Activated naive CD4-positive, alpha-beta T cell treated with anti-CD3 and anti-CD28 coated beads, Interleukin-2, amount 10 ng/mL, durations not matched to agents 7 days and 5 days (primary cell): ENCODE results near the gene CCDC83.
"Not testable (repeated sequence)": the region's sequence is repeated elsewhere in the genome, so short reads cannot be mapped to it uniquely, and the experiment has no call there.

Experiments used
- CTCF ChIA-PET: fragments of 350-600 bp; sonication (Branson Sonifier 250); formaldehyde crosslinking; loops from one replicate; lab custom pipeline; 2021; ENCODE audit warnings: antibody characterized with exemption; lab: Charles Lee
- DNase-seq: peaks from one replicate; pipeline ENCODE4 v3.0.0-alpha.2; 2020
- H3K27ac Mint-ChIP-seq: one replicate; pipeline ENCODE4 v1.8.0; 2021; ENCODE audit warnings: mild to moderate bottlenecking, moderate library complexity, mixed read lengths
- H3K27me3 Mint-ChIP-seq: one replicate; pipeline ENCODE4 v1.8.0; 2021; ENCODE audit warnings: mild to moderate bottlenecking, mixed read lengths
- H3K36me3 Mint-ChIP-seq: one replicate; pipeline ENCODE4 v1.8.0; 2021; ENCODE audit warnings: mixed read lengths
- H3K4me1 Mint-ChIP-seq: one replicate; pipeline ENCODE4 v1.8.0; 2021; ENCODE audit warnings: mixed read lengths
- H3K4me3 Mint-ChIP-seq: one replicate; pipeline ENCODE4 v1.8.0; 2021; ENCODE audit warnings: mild to moderate bottlenecking, moderate library complexity, mixed read lengths
- H3K9me3 Mint-ChIP-seq: one replicate; pipeline ENCODE4 v1.8.0; 2021; ENCODE audit warnings: mixed read lengths

The CCDC83 gene

DNA sequence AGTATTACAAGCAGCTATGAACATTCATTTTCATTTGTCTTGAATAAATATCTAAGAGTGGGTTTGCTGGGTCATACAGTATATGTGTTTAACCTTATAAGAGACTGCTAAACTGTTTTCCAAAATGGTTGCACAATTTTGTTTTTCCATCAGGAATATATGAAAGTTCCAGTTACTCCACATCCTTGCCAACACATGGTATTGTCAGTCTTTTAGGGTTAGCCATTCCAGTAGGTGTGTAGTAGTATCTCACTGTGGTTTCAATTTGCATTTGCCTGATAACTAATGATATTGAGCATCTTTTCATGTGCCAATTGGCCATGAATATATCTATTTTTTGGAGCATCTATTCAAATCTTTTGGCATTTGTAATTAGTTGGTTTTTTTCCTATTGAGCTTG, 7.7 kb upstream of the CCDC83 start:
- Mint-ChIP-seq H3K4me1 (peaks cover 2% of the 10 kb centered on the region), H3K27me3 (peaks cover 6% of the 10 kb centered on the region), H3K9me3 (peaks cover 5% of the 10 kb centered on the region), H3K4me3 (no peak overlapping the region), H3K27ac (no peak overlapping the region), H3K36me3 (peaks cover 6% of the 10 kb centered on the region)
- CTCF ChIA-PET = interaction anchor here (0.7 kb wide), 1 partner anchor 109 kb away, joined by 3 read pairs; no protein-coding TSS in a partner anchor
- DNase-seq = no peak

DNA sequence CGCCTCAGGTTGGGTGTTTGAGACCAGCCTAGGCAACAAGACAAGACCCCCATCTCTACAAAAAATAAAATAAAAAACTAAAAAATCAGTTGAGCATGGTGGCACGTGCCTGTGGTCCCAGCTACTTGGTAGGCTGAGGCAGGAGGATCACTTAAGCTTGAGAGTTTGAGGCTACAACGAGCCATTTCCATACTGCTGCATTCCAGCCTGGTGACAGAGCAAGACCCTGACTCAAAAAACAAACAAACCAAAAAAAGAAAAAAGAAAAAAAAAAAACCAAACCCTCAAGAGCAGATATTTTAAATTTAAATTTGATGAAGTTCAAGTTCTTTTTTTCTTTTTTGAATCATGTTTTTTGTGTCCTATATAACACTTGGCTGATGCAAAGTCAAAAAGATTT, 7.2 kb upstream of the CCDC83 start:
- no peak overlapping the region for H3K27ac Mint-ChIP-seq
- H3K4me3 Mint-ChIP-seq = no peak overlapping the region
- peaks cover 2% of the 10 kb centered on the region for H3K4me1 Mint-ChIP-seq
- peaks cover 6% of the 10 kb centered on the region for H3K27me3 Mint-ChIP-seq
- CTCF ChIA-PET = no interaction called here
- peaks cover 7% of the 10 kb centered on the region for H3K36me3 Mint-ChIP-seq
- no peak for DNase-seq
- peaks cover 5% of the 10 kb centered on the region for H3K9me3 Mint-ChIP-seq

DNA sequence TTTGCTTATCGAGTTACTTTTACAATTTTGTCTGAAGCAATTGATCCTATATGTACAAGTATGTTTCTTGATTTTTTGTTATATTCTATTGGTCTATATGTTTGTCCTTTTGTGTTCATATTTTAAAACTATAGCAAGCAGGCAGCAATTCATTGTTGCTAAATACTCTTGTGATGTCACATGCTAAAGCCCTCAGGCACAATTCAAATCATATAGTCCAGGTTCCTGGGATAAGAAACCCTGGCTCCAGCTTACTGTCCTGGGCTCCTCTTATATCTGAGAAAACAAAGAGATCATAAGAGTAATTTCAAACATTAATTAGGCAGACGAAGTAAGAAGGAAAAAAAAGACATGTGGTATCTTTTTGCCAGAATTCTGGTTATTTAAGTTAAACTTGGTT, 6.6 kb upstream of the CCDC83 start:
- H3K9me3 Mint-ChIP-seq = peaks cover 8% of the 10 kb centered on the region
- peaks cover 8% of the 10 kb centered on the region for H3K36me3 Mint-ChIP-seq
- H3K4me1 Mint-ChIP-seq = peaks cover 2% of the 10 kb centered on the region
- DNase-seq = no peak
- no peak overlapping the region for H3K4me3 Mint-ChIP-seq
- no peak overlapping the region for H3K27ac Mint-ChIP-seq
- CTCF ChIA-PET = no interaction called here
- peaks cover 6% of the 10 kb centered on the region for H3K27me3 Mint-ChIP-seq

DNA sequence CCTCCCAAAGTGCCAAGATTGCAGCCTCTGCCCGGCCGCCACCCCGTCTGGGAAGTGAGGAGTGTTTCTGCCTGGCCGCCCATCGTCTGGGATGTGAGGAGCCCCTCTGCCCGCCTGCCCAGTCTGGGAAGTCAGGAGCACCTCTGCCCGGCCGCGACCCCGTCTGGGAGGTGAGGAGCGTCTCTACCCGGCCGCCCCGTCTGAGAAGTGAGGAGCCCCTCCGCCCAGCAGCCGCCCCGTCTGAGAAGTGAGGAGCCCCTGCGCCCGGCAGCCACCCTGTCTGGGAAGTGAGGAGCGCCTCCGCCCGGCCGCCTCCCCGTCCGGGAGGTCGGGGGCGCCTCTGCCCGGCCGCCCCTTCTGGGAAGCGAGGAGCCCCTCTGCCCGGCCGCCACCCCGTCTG, 2.4 kb upstream of the CCDC83 start:
- H3K36me3 Mint-ChIP-seq = peaks cover 10% of the 10 kb centered on the region
- H3K27me3 Mint-ChIP-seq, H3K4me3 Mint-ChIP-seq, DNase-seq, H3K27ac Mint-ChIP-seq, H3K9me3 Mint-ChIP-seq, CTCF ChIA-PET: not testable (repeated sequence)
- H3K4me1 Mint-ChIP-seq = peaks cover 14% of the 10 kb centered on the region

DNA sequence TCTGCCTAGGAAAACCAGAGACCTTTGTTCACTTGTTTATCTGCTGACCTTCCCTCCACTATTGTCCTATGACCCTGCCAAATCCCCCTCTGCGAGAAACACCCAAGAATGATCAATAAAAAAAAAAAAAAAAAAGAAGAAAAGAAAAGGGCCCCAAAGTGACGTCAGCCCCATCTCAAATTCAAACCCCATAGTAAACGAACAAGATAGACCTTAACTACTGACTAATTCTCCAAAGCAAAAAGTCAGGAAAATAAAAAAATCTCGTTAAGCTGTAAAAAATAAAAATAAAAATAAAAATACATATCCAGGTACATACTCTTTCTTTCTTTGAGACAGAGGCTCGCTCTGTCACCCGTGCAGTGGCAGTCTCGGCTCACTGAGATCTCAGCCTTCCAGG, 1.6 kb upstream of the CCDC83 start:
- Mint-ChIP-seq H3K36me3 (peaks cover 10% of the 10 kb centered on the region), H3K4me3 (peak overlapping the region; percentile 79), H3K4me1 (peaks cover 14% of the 10 kb centered on the region)
- H3K27ac Mint-ChIP-seq, H3K27me3 Mint-ChIP-seq, DNase-seq, CTCF ChIA-PET, H3K9me3 Mint-ChIP-seq: not testable (repeated sequence)

DNA sequence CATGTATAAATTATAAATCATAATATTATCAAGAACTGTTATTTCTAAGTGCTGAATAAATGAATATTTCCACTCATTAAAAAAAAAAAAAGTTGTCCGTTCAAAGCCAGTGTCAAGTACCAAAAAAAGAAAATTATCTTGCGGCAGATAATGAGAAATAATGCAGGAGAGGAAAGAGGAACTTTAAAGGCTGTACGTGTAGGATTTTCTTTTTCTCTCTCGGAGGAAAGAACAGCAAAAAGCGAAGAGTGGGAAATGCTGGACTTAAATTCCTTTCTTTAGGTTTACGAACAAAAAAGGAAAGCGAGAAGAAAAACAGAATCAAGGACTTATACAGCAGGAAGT, 999 bp upstream of the CCDC83 start:
- Mint-ChIP-seq H3K4me1 (peaks cover 14% of the 10 kb centered on the region), H3K4me3 (peak overlapping the region; percentile 79), H3K27me3 (no peaks in the 10 kb centered on the region), H3K27ac (peak overlapping the region; percentile 85), H3K36me3 (peaks cover 10% of the 10 kb centered on the region), H3K9me3 (peaks cover 8% of the 10 kb centered on the region)
- no peak for DNase-seq
- CTCF ChIA-PET = interaction anchor here (0.6 to 1.8 kb wide), 16 partner anchors 14 to 950 kb away, joined by 3 to 9 read pairs (median 4); partner anchors contain the start of gene SYTL2

DNA sequence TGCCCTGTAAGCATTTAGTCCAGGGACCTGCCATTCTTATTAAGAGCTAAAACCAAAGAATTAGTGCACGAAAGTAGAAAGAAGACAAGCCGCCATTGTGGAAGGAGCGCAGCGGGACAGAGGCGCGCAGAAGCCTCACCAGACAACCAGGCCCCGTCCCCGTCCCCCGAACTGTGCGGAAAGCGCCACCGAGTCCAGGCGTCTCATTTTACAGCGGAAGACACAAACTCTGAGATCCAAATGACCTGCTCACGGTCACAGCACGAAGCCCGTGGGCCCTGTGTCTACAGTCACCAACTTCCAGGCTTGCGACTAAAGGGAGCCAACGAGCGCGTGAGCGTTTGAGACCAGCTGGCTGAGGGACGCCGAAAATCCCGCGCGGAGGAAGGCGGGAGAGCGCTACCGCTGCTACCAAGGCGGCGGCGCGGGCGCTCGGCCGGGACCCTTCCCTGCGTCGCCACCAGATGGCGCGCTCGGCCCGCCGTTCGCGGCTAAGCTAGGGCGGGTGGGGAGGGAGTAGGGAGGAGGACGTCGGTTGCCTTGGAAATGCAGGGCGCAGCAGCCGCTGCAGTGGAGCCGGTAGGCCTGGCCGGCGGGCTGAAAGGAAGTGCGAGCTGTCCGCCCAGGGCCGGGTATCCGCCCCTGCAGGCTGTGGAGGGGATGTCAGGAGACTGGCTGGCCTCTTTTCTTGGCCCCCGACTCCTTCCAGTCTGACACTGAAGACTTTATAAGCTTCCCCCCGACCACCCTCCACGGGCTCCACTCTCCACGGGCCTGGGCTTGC, 434 bp upstream of the CCDC83 start:
- H3K4me1 Mint-ChIP-seq = peaks cover 14% of the 10 kb centered on the region
- CTCF ChIA-PET = interaction anchor here (0.5 to 1.8 kb wide), 29 partner anchors 14 to 1074 kb away, joined by 3 to 9 read pairs (median 4); partner anchors contain the start of genes HIKESHI and SYTL2
- DNase-seq = peak; percentile 91
- peak overlapping the region; percentile 79 for H3K4me3 Mint-ChIP-seq
- H3K9me3 Mint-ChIP-seq = peaks cover 8% of the 10 kb centered on the region
- H3K27ac Mint-ChIP-seq = peak overlapping the region; percentile 85
- no peaks in the 10 kb centered on the region for H3K27me3 Mint-ChIP-seq
- H3K36me3 Mint-ChIP-seq = peaks cover 10% of the 10 kb centered on the region

DNA sequence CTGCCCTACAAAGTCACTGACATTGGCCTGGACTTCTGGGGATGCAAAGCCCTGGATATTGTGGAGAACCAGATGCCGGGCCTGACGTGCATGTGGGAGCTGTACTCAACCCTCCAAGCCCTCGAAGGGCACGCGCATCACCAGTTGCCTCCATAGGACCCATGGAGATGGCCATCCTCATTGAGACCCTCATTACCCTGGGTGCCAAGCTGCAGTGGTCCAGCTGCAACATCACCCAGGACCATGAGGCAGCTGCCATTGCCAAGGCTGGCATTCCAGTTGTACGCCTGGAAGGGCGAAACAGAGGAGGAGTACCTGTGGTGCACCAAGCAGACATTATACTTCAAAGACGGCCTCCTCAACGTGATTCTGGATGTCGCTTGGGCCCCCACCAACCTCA, 1.9 kb downstream of the CCDC83 start:
- DNase-seq = no peak
- Mint-ChIP-seq H3K36me3 (peaks cover 4% of the 10 kb centered on the region), H3K4me1 (peaks cover 14% of the 10 kb centered on the region), H3K9me3 (peaks cover 3% of the 10 kb centered on the region), H3K27me3 (peaks cover 6% of the 10 kb centered on the region), H3K27ac (no peak overlapping the region), H3K4me3 (no peak overlapping the region)
- CTCF ChIA-PET = no interaction called here

DNA sequence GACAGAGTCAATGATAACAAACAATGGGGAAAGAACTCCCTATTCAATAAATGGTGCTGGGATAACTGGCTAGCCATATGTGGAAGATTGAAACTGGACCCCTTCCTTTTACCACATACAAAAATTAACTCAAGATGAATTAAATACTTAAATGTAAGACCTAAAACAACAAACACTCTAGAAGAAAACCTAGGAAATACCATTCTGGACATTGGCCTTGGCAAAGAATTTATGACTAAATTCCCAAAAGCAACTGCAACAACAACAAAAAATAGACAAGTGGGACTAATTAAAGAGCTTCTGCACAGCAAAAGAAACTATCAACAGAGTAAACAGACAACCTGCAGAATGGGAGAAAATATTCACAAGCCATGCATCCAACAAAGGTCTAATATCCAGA, 4.4 kb downstream of the CCDC83 start:
- H3K4me3 Mint-ChIP-seq, H3K4me1 Mint-ChIP-seq, CTCF ChIA-PET, H3K9me3 Mint-ChIP-seq, H3K27me3 Mint-ChIP-seq, H3K36me3 Mint-ChIP-seq, H3K27ac Mint-ChIP-seq, DNase-seq: not testable (repeated sequence)

DNA sequence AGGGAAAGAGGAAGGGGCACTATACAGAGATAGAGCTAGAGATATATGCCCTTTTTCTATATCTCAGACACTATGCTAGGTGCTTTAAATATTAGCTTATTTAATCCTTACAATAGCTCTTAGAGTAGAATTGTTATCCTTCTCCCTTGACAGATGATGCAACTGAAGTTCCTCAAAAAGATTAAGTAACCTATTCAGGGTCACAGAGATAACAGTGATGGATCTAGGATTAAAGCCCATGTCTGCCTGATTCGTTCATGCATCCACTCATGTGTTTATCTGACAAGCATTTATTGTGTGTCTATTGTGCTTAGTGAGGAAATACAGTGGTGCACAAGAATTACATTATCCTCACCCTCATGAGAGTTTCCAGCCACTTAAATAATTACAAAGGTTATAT, 8.7 kb downstream of the CCDC83 start:
- Mint-ChIP-seq H3K27me3 (peaks cover 12% of the 10 kb centered on the region), H3K9me3 (no peaks in the 10 kb centered on the region), H3K36me3 (no peaks in the 10 kb centered on the region), H3K27ac (no peak overlapping the region), H3K4me1 (no peaks in the 10 kb centered on the region), H3K4me3 (no peak overlapping the region)
- no peak for DNase-seq
- CTCF ChIA-PET = interaction anchor here (1.6 kb wide), 1 partner anchor 267 kb away, joined by 3 read pairs; no protein-coding TSS in a partner anchor

DNA sequence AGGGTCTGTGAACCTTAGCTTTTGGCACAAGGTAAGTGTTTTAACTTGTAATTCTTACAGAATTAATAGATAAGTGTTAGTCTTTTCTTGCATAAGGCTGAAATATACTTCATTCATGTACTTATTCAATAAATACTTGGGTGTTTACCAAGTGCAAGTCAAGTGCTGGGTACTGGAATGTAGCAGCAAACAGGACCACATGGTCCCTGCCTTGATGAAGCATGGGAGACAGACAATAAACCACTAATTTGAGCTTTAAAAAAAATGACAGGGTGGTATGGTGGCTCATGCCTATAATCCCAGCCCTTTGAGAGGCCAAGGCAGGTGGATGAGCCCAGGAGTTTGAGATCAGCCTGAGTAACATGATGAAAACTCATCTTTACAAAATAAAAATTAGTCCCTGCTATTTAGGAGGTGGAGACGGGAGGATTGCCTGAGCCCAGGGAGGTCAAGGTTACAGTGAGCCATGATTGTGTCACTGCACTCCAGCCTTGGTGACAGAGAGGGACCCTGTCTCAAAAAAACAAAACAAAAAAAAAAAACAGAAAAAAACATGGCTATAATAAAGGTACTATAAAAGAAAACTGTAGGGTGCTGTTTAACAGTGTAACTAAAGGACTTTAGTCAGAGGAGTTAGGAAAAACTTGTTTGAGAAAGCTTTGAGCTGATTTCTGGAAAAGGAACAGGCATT, 11.1 kb downstream of the CCDC83 start:
- Mint-ChIP-seq H3K27me3 (peaks cover 12% of the 10 kb centered on the region), H3K4me3 (no peak overlapping the region), H3K27ac (no peak overlapping the region), H3K4me1 (no peaks in the 10 kb centered on the region), H3K36me3 (no peaks in the 10 kb centered on the region), H3K9me3 (no peaks in the 10 kb centered on the region)
- CTCF ChIA-PET = no interaction called here
- no peak for DNase-seq

DNA sequence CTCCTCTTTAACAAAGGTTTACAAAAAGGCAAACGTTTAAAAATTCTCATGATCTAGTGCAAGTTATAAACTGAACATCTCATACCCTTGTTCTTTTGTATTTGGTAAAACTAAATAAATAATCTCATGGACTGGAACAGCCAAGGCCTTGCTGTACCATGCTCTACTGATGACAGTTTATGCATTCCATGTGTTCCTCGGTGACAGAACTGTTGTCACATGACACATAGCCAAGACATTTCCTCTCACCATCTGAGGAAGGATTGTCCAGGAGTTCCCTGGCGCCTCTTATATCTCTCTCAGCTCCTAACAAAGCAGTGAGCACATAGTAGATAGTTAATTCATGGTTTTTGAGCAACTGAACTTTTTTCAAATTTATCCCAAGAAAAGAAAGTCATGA, 12.6 kb downstream of the CCDC83 start:
- CTCF ChIA-PET = no interaction called here
- no peak for DNase-seq
- H3K4me1 Mint-ChIP-seq = no peaks in the 10 kb centered on the region
- no peaks in the 10 kb centered on the region for H3K36me3 Mint-ChIP-seq
- no peaks in the 10 kb centered on the region for H3K9me3 Mint-ChIP-seq
- no peak overlapping the region for H3K4me3 Mint-ChIP-seq
- H3K27ac Mint-ChIP-seq = no peak overlapping the region
- H3K27me3 Mint-ChIP-seq = peaks cover 5% of the 10 kb centered on the region

DNA sequence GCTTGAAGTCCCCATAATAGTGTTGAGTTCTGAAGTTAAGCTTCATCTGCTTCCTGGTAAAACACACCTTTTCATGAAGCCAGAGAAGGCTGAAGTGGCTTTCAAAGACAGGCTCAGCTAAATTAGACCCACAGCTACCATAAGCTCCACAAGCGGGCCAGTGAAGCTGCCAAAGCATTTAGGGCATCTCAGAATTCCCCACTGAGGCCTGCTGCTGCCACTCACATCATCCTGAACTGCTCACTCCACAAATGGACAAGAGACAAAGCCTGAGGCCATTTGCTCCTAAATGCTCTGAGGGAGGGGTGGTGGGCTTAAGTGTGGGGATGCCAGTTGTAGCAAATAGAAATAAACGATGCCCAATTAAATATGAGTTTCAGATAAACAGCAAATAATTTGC, 14.6 kb downstream of the CCDC83 start:
- CTCF ChIA-PET = no interaction called here
- H3K27me3 Mint-ChIP-seq = peaks cover 6% of the 10 kb centered on the region

DNA sequence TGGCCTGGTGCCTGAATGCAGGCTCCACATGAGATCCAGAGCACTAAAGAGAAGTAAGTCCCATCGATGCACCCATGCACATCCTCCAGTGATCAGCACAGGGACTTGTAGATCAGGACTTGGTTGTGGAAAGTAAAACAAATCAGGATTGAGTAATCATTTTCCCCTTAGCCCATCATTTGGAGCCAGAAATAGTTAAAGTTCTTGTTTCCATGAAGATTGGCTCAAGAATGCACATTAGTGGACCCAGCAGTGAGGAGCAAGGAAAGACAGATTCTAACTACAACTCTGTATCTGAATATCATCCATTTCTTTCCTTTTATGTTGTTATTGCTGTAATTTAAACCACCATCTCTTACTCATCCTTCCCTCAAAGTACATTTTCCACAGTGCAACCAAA, 19.1 kb downstream of the CCDC83 start:
- no peak overlapping the region for H3K4me3 Mint-ChIP-seq
- CTCF ChIA-PET = no interaction called here
- H3K4me1 Mint-ChIP-seq = no peaks in the 10 kb centered on the region
- DNase-seq = no peak
- H3K27me3 Mint-ChIP-seq = peaks cover 3% of the 10 kb centered on the region
- no peaks in the 10 kb centered on the region for H3K9me3 Mint-ChIP-seq
- no peaks in the 10 kb centered on the region for H3K36me3 Mint-ChIP-seq
- no peak overlapping the region for H3K27ac Mint-ChIP-seq

More for the DNA sequence above, 14.6 kb downstream of the CCDC83 start:
- no peak overlapping the region for H3K4me3 Mint-ChIP-seq
- no peak for DNase-seq
- no peaks in the 10 kb centered on the region for H3K9me3 Mint-ChIP-seq
- no peaks in the 10 kb centered on the region for H3K36me3 Mint-ChIP-seq
- no peaks in the 10 kb centered on the region for H3K4me1 Mint-ChIP-seq
- H3K27ac Mint-ChIP-seq = no peak overlapping the region

DNA sequence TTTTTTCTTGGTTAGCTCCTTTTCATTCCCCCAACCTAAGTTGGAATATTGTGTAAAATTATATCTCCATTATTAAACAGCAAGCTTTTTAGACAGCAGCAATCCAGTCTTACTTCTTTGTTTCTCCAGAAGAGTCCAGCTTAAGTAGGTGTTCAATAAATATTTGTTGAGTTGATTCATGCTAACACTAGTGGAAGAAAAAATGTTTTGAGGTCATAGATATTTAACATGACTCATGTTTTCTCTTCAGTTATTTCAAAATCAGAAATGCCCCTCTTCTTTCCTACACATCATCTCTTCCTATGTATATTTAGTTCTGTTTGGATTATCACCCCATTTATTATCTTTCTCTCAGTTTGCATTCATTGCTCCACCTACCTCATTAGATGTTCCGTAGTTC, 20.3 kb downstream of the CCDC83 start:
- Mint-ChIP-seq H3K4me3 (no peak overlapping the region), H3K36me3 (no peaks in the 10 kb centered on the region), H3K27ac (no peak overlapping the region), H3K4me1 (no peaks in the 10 kb centered on the region), H3K9me3 (no peaks in the 10 kb centered on the region), H3K27me3 (peaks cover 3% of the 10 kb centered on the region)
- DNase-seq = no peak
- CTCF ChIA-PET = no interaction called here
